Activated T-cell treated with anti-CD3 and anti-CD28 coated beads, Interleukin-2, amount 50 U/mL, for 4 hours (primary cell): Measurements from ENCODE around the gene CAMK2G. TPM values are rescaled to one million over a fixed set of nuclear protein-coding genes. Genes with fewer than 3 reads are reported as not detected.
"Not testable (repeated sequence)": the region's sequence is repeated elsewhere in the genome, so short reads cannot be mapped to it uniquely, and the experiment has no call there.

Experiments
- ATAC-seq, 2 donors: fragments of 200-7000 bp; cut with Tn5 transposase; one replicate each; pipeline ENCODE4 v1.10.0; 2021
- DNase-seq: peaks from one replicate; pipeline ENCODE4 v3.0.0-alpha.2; 2020
- H3K27me3 Mint-ChIP-seq: one replicate; pipeline ENCODE4 v1.8.0; 2021; ENCODE audit warnings: low read depth, mixed read lengths
- H3K36me3 Mint-ChIP-seq: one replicate; pipeline ENCODE4 v1.8.0; 2022; ENCODE audit warnings: mixed read lengths; ENCODE audit not compliant: insufficient read depth
- H3K4me1 Mint-ChIP-seq: one replicate; pipeline ENCODE4 v1.8.0; 2021; ENCODE audit warnings: low read depth, mixed read lengths
- H3K4me3 Mint-ChIP-seq: one replicate; pipeline ENCODE4 v1.8.0; 2021; ENCODE audit warnings: mild to moderate bottlenecking, moderate library complexity, mixed read lengths
- H3K9me3 Mint-ChIP-seq: one replicate; pipeline ENCODE4 v1.8.0; 2021; ENCODE audit warnings: mixed read lengths
- total RNA-seq, 3 donors: library from RNA; stranded (reverse); gene quantifications; one replicate each; pipeline ENCODE4 v1.2.1, GENCODE V29; 2021

The CAMK2G gene
- total RNA-seq, 3 donors from 2014 or later, result 14.5 to 20.7 (median 16.6) TPM

GRCh38 chr10:73838827-73839226, 35.5 kb downstream of the CAMK2G start:
- ATAC-seq, result no peak
- H3K36me3 Mint-ChIP-seq, result peaks cover 35% of the 10 kb centered on the region
- no peak overlapping the region for H3K4me3 Mint-ChIP-seq
- no peaks in the 10 kb centered on the region for H3K4me1 Mint-ChIP-seq
- H3K9me3 Mint-ChIP-seq, result no peaks in the 10 kb centered on the region
- no peak for DNase-seq
- no peaks in the 10 kb centered on the region for H3K27me3 Mint-ChIP-seq

- no peak for DNase-seq
- Mint-ChIP-seq H3K4me3 (no peak overlapping the region), H3K9me3 (no peaks in the 10 kb centered on the region), H3K4me1 (no peaks in the 10 kb centered on the region), H3K27me3 (no peaks in the 10 kb centered on the region), H3K36me3 (peaks cover 30% of the 10 kb centered on the region)
- ATAC-seq, result no peak
Observed at GRCh38 chr10:73838008-73838567, 36.3 kb downstream of the CAMK2G start.

GRCh38 chr10:73837072-73837471, 37.3 kb downstream of the CAMK2G start:
- ATAC-seq (no peak), DNase-seq (no peak)
- Mint-ChIP-seq H3K9me3 (no peaks in the 10 kb centered on the region), H3K4me3 (no peak overlapping the region), H3K36me3 (peaks cover 24% of the 10 kb centered on the region), H3K4me1 (no peaks in the 10 kb centered on the region), H3K27me3 (no peaks in the 10 kb centered on the region)

- Mint-ChIP-seq H3K27me3 (no peaks in the 10 kb centered on the region), H3K9me3 (no peaks in the 10 kb centered on the region), H3K36me3 (peaks cover 18% of the 10 kb centered on the region), H3K4me3 (no peak overlapping the region), H3K4me1 (no peaks in the 10 kb centered on the region)
- DNase-seq, result no peak
- no peak for ATAC-seq
Observed at GRCh38 chr10:73836427-73836980, 37.9 kb downstream of the CAMK2G start.

- not testable (repeated sequence) for H3K4me3 Mint-ChIP-seq, H3K27me3 Mint-ChIP-seq, H3K36me3 Mint-ChIP-seq, ATAC-seq, H3K9me3 Mint-ChIP-seq, H3K4me1 Mint-ChIP-seq, DNase-seq
Observed at GRCh38 chr10:73829090-73829489, 45.3 kb downstream of the CAMK2G start.

- DNase-seq (no peak), ATAC-seq (no peak)
- Mint-ChIP-seq H3K36me3 (peaks cover 6% of the 10 kb centered on the region), H3K4me3 (no peak overlapping the region), H3K4me1 (no peaks in the 10 kb centered on the region), H3K9me3 (no peaks in the 10 kb centered on the region), H3K27me3 (no peaks in the 10 kb centered on the region)
Observed at GRCh38 chr10:73828161-73828560, 46.2 kb downstream of the CAMK2G start.

GRCh38 chr10:73827346-73828089, 46.8 kb downstream of the CAMK2G start:
- Mint-ChIP-seq H3K4me1 (no peaks in the 10 kb centered on the region), H3K36me3 (peaks cover 6% of the 10 kb centered on the region), H3K9me3 (no peaks in the 10 kb centered on the region), H3K4me3 (no peak overlapping the region), H3K27me3 (no peaks in the 10 kb centered on the region)
- DNase-seq (no peak), ATAC-seq (no peak)

GRCh38 chr10:73824146-73824725, 50.1 kb downstream of the CAMK2G start:
- Mint-ChIP-seq H3K27me3 (no peaks in the 10 kb centered on the region), H3K4me1 (no peaks in the 10 kb centered on the region), H3K36me3 (peaks cover 9% of the 10 kb centered on the region), H3K9me3 (no peaks in the 10 kb centered on the region), H3K4me3 (no peak overlapping the region)
- DNase-seq (no peak), ATAC-seq (no peak)

- H3K4me1 Mint-ChIP-seq, result no peaks in the 10 kb centered on the region
- H3K9me3 Mint-ChIP-seq, result no peaks in the 10 kb centered on the region
- no peaks in the 10 kb centered on the region for H3K27me3 Mint-ChIP-seq
- no peak overlapping the region for H3K4me3 Mint-ChIP-seq
- no peak for ATAC-seq
- DNase-seq, result no peak
- H3K36me3 Mint-ChIP-seq, result peaks cover 9% of the 10 kb centered on the region
Observed at GRCh38 chr10:73823391-73823790, 51.0 kb downstream of the CAMK2G start.

GRCh38 chr10:73819513-73820093, 54.8 kb downstream of the CAMK2G start:
- no peaks in the 10 kb centered on the region for H3K4me1 Mint-ChIP-seq
- no peak for ATAC-seq
- H3K4me3 Mint-ChIP-seq, result no peak overlapping the region
- H3K27me3 Mint-ChIP-seq, result no peaks in the 10 kb centered on the region
- H3K36me3 Mint-ChIP-seq, result peaks cover 12% of the 10 kb centered on the region
- H3K9me3 Mint-ChIP-seq, result no peaks in the 10 kb centered on the region
- DNase-seq, result no peak

- Mint-ChIP-seq H3K36me3 (peaks cover 12% of the 10 kb centered on the region), H3K27me3 (no peaks in the 10 kb centered on the region), H3K4me3 (no peak overlapping the region)
Observed at GRCh38 chr10:73819081-73819480, 55.3 kb downstream of the CAMK2G start.

GRCh38 chr10:73818402-73818801, 56.0 kb downstream of the CAMK2G start:
- Mint-ChIP-seq H3K9me3 (no peaks in the 10 kb centered on the region), H3K36me3 (peaks cover 16% of the 10 kb centered on the region), H3K4me1 (no peaks in the 10 kb centered on the region), H3K4me3 (no peak overlapping the region), H3K27me3 (no peaks in the 10 kb centered on the region)
- no peak for ATAC-seq
- DNase-seq, result no peak

More at GRCh38 chr10:73819081-73819480, 55.3 kb downstream of the CAMK2G start:
- no peaks in the 10 kb centered on the region for H3K4me1 Mint-ChIP-seq
- H3K9me3 Mint-ChIP-seq, result no peaks in the 10 kb centered on the region
- ATAC-seq, result no peak
- DNase-seq, result no peak

- no peak for ATAC-seq
- no peaks in the 10 kb centered on the region for H3K27me3 Mint-ChIP-seq
- H3K36me3 Mint-ChIP-seq, result peaks cover 22% of the 10 kb centered on the region
- no peak overlapping the region for H3K4me3 Mint-ChIP-seq
- no peaks in the 10 kb centered on the region for H3K9me3 Mint-ChIP-seq
- DNase-seq, result no peak
- no peaks in the 10 kb centered on the region for H3K4me1 Mint-ChIP-seq
Observed at GRCh38 chr10:73817826-73818225, 56.5 kb downstream of the CAMK2G start.

- Mint-ChIP-seq H3K36me3 (peaks cover 22% of the 10 kb centered on the region), H3K4me1 (peaks cover 2% of the 10 kb centered on the region), H3K27me3 (no peaks in the 10 kb centered on the region), H3K4me3 (no peak overlapping the region), H3K9me3 (no peaks in the 10 kb centered on the region)
- ATAC-seq (no peak), DNase-seq (no peak)
Observed at GRCh38 chr10:73816917-73817729, 57.2 kb downstream of the CAMK2G start.
